Ureter (tissue), 1 donor: ENCODE data around the gene ARHGAP24. TPM values are rescaled to one million over a fixed set of nuclear protein-coding genes. Genes with fewer than 3 reads are reported as not detected.
"Not testable (repeated sequence)": the region's sequence is repeated elsewhere in the genome, so short reads cannot be mapped to it uniquely, and the experiment has no call there.

ENCODE experiments used
- DNase-seq: peaks from one replicate; pipeline ENCODE4 v3.0.0-alpha.2; 2020; ENCODE audit warnings: low spot score
- total RNA-seq: library from RNA; stranded (reverse); gene quantifications from one replicate; pipeline ENCODE4 v1.2.4, GENCODE V29; 2023
- donor health status: DM: yes; HTN: yes; CAD: no.

Gene ARHGAP24
- total RNA-seq, 1 donor from 2014 or later = 11.2 TPM

DNA sequence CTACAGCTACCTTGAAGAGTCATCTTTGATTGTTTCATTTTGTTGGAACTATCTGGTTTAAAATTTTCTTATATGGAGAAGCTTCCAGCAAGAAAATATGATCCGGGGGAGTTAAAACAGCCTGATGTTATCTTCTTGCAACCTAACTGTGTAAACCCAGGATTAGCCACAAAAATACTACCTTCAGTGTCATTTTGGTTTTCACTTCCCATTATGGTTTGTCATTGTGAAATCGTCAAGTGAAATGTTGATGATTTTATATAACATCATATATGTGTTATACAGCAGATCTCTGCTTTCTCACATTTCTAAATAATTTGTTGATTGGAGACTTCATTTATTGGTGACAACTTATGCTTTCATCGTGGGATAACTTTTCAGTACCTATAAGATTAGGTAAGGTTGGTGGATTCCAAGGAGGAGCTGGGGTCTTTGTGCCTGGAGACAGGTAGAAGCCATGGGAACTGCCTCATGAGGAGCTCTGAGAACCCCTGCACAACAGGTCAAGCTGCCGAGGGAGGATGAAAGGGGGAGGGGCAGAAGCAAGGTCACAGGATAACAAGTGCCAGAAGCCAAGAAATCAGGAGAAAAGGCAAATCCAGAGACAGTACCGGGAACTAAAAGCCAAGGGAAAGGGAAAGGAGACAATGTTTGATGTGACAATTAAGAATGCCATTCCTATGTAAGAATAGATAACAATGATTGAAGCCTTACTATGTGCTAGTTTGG is 7.2 kb downstream of the ARHGAP24 start:
- DNase-seq = no peak

- DNase-seq = no peak
Measured at GRCh38 chr4:85486425-85487086, 11.6 kb downstream of the ARHGAP24 start.

- DNase-seq = no peak
Measured at GRCh38 chr4:85488416-85488815, 13.5 kb downstream of the ARHGAP24 start.

- DNase-seq = no peak
Measured at GRCh38 chr4:85489273-85489981, 14.5 kb downstream of the ARHGAP24 start.

DNA sequence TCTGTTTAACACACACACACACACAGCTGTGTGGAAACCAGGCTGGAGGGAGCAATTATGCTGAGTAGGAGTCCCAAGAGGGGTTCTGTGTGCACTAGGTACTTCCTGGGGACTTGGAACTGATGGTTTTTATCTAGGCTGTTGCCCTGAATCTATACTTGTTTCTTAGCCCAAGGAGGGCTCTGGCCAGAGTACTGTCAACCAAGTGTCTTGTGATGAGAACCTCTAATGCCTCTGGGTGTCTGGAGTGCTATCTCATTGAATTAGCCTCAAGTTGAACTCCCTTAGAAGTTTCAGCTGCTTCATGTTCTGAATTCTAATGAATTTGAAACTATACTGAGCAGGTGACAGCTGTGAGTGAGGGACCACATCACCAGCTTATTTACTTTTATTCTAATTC is 16.6 kb downstream of the ARHGAP24 start:
- no peak for DNase-seq

DNA sequence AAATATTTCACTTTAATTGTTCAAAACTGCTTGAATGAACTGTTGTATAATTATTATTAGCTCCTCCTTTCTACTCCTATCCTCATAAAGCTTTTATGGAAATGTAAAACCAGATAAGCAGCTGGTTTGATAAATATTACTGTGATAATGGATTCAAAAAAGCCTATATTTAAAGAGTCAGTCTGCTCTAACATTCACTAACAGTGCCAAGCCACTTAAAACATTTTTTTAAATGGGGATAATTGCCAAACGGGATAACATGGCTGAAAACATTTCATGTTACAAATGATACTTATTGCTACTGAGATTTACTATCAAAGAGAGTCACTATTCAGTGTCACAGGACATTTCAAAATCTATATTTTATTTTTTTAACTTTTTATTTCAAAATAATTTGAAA is 17.4 kb downstream of the ARHGAP24 start:
- no peak for DNase-seq

DNA sequence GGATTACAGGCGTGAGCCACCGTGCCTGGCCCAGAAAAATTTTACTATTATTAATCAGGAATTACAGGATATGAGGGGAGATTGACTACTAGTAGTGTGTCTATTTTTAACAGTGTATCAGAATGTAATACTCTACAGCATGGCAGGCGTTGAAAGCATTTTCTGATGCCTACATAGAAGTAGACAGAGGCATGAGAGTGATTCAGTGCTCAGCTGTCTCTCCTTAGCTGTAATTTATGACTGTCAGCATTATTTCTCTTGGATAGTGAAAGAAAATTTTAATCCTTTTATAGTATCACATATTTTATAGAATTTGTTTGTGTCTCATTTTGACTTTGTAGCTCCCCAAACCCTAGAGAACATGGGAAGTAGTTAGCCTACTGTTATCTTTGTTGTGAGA is 20.7 kb downstream of the ARHGAP24 start:
- no peak for DNase-seq

- no peak for DNase-seq
Measured at GRCh38 chr4:85496126-85496849, 21.3 kb downstream of the ARHGAP24 start.

GRCh38 chr4:85496933-85497332 is 22.0 kb downstream of the ARHGAP24 start:
- DNase-seq = no peak

DNA sequence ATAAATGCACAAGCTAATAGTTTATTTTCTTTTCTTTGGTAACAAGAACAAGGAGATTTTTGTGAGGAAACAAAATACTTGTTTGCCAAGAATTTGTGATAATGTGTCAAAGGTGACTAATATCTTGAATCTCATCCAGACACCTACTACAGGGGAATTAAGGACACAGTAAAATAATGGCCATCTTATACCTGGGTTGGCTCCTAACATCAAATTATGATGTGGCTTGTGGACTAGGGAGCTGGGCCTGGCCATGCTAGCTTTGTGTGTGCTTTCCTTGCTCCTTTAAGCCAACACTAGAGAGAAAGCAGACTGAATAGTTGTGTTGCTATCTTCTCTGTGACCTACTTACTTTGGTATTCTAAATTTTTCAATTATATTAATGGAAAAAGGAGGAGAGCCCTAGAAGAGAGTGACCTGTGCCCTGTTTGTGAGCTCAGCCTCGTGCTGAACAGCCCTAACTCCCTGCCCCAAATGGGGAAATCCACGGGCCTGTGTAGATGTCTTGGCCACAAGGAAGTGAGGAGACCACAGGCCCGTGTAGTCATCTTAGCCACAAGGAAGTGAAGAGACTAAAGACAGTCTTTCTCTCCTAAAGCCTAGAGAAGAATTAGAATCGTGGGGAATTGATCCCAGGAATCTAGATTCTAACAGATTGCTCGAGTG is 23.3 kb downstream of the ARHGAP24 start:
- DNase-seq = no peak

- no peak for DNase-seq
Measured at GRCh38 chr4:85499573-85499972, 24.6 kb downstream of the ARHGAP24 start.

DNA sequence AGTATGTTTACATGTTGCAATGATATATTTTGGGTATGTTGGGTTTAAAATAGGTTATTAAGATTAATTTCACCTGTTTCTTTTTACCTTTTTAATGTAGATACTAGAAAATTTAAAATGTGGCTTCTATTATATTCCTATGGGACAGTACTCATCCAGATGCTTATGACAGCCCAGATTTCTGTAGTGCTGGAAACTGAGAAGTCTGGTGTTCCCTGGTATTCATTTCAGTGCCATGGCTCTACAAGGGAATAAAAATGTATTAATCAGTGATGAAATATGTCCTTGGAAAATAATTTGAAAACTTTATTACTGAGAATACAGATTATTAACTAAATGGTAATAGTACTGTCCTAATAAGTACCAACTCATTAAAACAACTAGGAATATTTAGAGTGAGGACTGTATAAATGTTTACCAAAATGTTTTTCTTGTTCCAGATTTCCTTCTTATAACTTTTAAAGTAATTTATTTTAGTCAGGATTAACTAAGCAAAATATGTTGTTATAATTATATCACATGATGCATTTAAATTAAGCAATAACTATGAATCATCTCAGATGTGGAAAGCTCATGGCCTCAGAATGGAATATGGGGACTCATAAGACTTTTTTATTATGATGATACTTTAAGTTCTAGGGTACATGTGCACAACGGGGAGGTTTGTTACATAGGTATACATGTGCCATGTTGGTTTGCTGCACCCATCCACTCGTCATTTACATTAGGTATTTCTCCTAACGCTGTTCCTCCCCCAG is 25.3 kb downstream of the ARHGAP24 start:
- DNase-seq = no peak

GRCh38 chr4:85501145-85501544 is 26.2 kb downstream of the ARHGAP24 start:
- DNase-seq = not testable (repeated sequence)

DNA sequence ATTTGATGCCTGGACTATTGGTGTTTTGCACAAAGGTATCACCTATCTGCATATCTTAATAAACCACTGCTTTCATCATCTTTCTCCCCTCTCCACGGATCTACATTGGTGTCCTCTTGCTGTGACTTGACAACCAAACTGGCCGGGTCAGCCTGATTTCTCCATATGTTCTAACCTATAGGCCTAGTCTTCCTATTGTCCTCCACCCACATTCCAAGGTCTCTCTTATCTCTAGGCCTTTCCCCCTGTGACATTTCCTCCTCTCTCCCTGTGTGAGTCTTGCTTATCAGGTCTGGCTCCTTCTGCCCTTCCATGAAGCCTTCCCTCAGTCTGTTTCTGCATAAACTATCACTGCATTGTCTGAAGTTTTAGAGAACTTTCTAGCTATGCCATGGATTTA is 33.7 kb downstream of the ARHGAP24 start:
- no peak for DNase-seq

- DNase-seq = no peak
Measured at GRCh38 chr4:85509882-85510631, 35.1 kb downstream of the ARHGAP24 start.

GRCh38 chr4:85510632-85510984 is 35.7 kb downstream of the ARHGAP24 start:
- no peak for DNase-seq

- no peak for DNase-seq
Measured at GRCh38 chr4:85512446-85513205, 37.7 kb downstream of the ARHGAP24 start.

- no peak for DNase-seq
Measured at GRCh38 chr4:85514117-85514516, 39.2 kb downstream of the ARHGAP24 start.

DNA sequence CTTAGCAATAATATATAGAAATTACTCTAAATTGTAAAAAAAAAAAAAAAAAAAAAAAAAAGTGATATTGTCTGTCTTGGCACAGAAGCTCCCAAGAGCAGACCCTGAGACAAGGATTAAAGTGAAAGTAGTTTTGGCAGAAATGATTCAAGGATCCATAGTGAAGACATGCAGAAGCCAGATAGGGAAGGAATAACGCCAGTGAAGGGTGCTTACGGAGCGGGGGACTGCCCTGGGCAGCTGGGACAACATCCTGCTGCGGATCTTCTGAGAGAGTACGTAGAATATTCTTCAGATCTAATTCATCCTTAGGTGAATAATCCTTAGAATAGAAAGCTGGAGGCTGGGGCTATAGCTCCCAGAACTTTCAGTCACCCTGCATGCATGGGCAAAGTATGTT is 39.8 kb downstream of the ARHGAP24 start:
- DNase-seq = no peak

GRCh38 chr4:85515701-85516100 is 40.8 kb downstream of the ARHGAP24 start:
- DNase-seq = no peak
